G401.6 (cell line): ENCODE measurements around the gene CACHD1.

Experiments
- FAIRE-seq: peaks from 2 replicates; lab custom pipeline; 2012; peaks lifted over from hg19 to GRCh38; lab: Jason Lieb, UNC

CACHD1 gene

DNA sequence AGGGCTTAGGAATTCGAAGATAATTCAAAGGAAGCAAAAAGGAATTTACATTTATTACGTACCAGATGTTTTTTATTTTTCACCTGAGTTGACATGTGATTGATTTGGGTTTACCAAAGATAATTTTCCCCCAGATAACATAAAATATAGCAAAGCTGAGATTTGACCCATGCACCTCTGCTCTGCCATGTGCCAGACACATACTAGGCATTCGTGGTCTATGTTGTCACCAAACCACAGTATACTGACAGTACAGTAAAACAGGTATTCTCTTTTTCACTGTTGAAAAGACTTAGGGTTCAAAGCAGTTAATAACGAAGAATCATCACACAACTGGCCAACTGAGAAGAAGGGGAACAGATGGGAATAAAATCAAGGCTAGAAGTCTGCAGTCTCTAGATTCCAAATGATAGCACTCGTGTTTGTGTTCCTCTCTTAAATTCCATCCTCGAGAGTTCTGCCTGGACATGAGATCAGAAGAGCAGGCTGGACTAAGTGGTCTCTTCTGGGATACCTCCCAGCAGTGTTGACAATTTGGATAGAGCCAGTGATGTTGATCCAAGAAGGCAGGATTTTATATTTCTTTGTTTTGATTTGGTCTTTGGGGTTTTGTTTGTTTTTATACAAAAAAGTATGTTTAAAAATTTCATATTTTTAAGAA is 189.7 kb downstream of the CACHD1 start:
- FAIRE-seq: no peak

- no peak for FAIRE-seq
Measured at GRCh38 chr1:64663668-64664067, 193.7 kb downstream of the CACHD1 start.

DNA sequence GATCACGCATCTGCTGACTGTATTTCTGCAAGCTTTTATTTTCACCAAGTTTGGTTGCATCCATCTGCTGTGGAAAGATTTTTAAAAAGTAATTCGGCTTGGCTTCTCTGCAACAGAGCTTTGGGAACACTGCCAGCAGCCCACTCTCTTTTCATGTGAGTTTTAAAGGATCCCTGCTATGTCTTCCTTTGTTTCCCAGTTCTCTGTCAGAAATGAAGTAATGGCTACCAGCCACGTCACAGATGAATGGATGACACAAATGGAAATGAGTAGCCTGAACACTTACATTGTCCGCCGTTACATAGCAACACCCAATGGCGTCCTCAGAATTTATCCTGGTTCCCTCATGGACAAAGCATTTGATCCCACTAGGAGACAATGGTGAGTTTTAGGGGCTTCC is 194.4 kb downstream of the CACHD1 start:
- no peak for FAIRE-seq

DNA sequence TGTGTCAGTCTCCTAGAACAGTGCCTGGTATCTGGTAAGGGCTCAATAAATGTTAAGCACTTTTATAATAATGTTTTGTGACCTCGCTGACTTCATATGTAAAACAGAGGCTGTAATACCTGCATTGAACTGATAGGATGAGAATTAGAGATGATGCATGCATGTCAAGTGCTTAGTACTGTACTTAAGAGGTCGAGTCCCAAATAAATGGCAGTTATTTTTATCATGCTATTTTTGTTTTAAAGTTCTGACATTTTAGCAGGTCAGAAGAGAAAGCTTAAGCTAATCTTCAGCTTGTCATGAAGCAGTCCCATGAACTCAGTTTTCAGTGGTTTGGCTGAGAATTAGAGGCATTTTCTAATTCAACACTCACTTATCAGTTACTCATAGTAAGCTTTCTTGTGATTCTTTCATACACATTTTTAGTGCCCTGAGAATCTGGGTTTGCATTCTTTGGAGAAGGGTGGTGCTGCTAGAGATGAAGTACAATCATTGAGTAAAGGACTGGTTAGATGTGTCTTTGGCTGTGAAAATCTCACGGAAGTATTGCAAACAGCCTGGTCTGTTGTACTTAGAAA is 199.3 kb downstream of the CACHD1 start:
- FAIRE-seq: no peak

DNA sequence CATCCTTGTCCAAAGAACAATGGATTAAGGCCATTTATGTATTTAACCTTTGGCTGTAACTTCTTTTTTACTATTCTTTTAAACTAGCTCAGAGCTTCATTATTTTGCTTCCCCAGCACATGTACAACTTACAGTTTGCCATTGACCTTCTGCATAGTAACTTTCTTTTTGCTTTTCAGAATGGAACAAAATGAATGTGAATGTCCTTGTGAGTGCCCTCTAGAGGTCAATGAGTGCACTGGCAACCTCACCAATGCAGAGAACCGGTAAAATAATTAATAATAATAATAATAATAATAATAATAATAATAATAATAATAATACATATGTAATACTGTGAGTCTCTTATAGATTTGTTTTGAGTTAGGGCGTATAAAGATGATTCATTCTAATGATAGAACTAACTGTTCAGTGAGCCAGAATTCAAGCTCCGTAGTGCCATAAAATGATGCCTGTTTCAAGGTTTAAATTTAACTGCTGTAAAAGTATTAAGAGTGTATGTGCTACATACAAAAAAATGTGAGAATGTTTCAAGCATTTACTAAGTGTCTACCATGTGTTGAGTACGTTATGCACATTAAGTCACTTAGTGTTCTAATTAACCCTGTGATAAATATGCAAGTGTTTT is 205.9 kb downstream of the CACHD1 start:
- peak; percentile 91 for FAIRE-seq

GRCh38 chr1:64676386-64676785 is 206.5 kb downstream of the CACHD1 start:
- no peak for FAIRE-seq

- no peak for FAIRE-seq
Measured at GRCh38 chr1:64677532-64677931, 207.6 kb downstream of the CACHD1 start.

DNA sequence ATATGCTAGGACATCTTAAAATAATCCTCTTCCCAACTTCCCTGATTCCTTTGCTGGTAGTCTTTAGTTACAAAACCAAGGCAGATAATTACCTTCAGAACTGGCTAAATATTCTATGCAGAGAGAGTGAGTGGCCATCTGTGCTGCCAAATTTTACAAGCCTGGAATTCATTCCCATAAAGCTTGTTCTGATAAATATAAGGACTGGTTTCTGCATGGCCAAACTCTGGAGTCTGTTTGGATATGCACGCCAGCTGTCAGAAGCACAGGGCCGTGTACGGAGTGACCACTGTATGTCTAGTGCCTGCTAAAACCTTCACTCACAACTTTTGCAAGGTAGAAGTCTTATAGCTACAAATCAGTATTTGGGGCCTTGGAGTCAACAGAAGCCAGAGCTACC is 208.4 kb downstream of the CACHD1 start:
- no peak for FAIRE-seq

- no peak for FAIRE-seq
Measured at GRCh38 chr1:64679177-64679576, 209.2 kb downstream of the CACHD1 start.

DNA sequence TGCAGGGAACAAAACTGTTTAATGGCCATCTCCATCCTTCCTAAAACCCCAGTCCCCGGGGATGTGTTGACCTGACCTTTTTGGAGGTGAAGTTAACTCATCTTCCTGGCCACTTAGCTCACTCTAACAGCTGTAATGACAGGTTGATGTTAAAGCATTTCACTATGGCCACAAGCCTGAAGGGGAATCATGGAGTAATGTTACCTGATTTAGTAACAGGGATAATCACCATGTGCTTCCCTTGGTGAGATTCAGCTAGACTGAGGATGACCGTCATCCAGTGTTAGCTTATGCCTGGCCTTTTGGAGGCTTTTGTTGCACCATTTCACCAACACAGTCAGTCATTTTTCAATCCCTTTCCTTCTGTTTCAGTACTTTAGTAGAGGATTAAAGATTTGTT is 210.7 kb downstream of the CACHD1 start:
- FAIRE-seq: no peak

DNA sequence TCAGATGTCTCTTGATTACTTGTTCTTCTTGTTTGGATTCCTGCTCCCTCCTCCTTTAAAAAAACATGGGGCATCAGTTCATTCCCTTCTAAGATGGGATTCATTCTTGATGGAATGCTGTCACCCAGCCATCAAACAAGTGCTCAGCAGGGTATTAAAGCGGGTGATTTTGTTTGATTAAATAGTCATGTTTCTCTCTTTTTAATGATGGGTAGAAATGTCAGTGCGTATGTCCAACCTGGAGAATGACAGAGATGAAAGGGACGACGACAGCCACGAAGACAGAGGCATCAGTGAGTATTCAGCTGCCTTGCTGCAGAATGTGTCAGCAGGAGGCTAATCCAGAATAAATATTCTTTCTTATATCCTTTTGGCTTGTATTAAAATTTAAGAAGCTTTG is 211.1 kb downstream of the CACHD1 start:
- FAIRE-seq: no peak

DNA sequence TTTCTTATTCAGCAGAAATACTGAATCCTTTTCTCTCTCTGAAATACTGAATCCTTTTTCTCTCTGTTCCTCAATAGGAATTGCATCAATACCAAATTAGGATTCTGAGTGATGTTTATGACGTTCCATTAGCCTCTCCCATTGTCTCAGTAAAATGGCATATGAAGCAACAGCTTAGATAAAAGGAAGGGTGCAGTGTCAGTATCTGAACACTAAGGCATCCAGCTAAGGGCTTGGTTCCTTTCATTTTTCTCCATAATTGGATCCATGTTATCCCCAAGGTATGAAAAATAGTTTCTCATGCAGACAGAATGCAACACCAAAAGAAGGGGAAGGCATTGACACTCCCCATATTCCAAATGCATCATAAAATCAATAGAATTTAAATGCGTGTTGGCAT is 213.5 kb downstream of the CACHD1 start:
- FAIRE-seq: no peak

DNA sequence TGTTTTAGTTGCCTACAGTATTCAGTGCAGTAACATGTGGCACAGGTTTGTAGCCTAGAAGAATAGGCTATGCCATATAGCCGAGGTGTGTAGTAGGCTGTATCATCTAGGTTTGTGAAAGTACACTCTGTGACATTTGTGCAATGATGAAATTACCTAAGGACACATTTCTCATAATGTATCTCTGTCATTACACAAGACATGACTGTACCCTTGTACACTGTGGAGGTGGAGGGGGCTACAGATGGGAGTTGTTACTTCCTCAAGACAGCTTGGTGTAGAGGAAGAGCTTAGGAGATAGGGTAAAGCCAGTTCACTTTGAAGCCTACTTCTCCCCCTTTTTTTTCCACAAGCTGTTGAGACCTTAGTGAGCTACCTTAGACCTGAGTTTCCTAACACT is 215.3 kb downstream of the CACHD1 start:
- FAIRE-seq: no peak

DNA sequence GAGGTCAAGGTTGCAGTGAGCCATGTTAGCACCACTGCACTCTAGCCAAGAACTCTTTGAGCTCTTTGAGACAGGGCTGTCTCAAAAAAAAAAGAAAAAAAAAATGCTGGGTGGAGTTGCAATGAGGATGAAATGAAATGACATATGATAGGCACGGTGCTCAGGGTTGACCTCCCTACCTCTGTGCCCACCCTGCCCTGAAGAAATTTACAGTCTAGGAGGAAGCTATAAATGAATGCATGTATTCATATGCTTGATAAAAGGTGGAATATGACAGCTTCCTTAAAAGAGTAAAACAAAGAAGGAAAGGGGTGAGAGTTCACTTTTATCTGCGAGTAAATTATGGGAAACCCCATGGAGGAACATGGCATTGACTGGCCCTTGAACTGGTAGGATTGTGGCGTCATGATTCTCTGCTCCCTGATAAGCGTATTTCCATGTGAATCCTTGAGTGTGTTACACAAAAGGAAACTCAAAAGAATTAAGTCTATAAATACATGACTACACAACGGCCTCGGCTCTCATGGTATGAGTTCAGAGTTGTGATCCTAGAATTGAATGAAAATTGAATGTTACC is 215.9 kb downstream of the CACHD1 start:
- no peak for FAIRE-seq

GRCh38 chr1:64686828-64687724 is 217.1 kb downstream of the CACHD1 start:
- peak; percentile 88 for FAIRE-seq

DNA sequence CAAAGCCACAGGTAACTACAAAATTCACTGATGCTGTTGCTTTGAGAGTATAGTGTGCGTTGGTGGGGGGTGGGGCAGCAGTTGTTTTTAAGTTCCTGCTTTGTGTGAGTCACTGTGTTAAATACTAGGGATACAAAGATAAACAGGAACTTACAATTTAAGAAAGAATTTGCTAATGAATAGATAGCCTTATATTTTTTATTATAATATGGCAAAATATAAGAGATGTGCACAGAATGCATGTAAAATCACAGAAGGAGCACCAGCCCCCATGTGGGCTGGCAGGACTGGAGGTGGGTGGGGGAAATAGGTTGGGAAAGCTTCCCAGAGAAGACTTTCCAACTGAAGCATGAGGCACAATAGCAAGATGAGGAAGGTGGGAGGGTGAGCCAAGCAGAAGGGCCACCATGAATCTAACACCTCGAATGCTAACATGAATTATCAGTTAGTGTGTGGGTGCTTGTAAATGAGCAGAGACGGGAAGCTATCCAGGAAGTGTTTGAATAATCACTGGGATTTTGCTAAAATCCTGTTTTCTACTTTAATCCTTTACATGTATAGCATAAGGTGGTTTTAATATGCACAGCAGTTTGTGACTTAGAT is 217.9 kb downstream of the CACHD1 start:
- FAIRE-seq: no peak

- FAIRE-seq: no peak
Measured at GRCh38 chr1:64691626-64692025, 221.7 kb downstream of the CACHD1 start.

- no peak for FAIRE-seq
Measured at GRCh38 chr1:64692911-64693310, 223.0 kb downstream of the CACHD1 start.

GRCh38 chr1:64693406-64693805 is 223.5 kb downstream of the CACHD1 start:
- FAIRE-seq: no peak

DNA sequence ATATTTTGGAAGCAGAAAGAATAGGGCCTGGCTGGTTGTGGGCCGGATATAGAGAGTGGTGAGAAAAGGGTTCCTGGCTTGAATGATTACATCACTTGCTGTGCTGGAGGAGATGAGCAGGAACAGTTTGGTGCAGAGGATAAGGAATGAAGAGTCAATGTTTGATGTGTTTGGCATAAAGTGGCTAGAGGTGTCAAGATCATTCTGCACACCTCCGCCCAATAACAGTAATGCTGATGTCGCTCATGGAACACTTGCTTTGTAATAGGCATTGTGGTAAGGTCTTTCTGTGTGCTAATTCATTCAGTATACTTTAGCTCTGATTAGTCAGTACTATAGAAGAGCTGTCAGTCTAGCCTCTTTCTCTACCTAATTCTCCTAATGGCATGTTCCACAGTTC is 226.9 kb downstream of the CACHD1 start:
- FAIRE-seq: no peak

- no peak for FAIRE-seq
Measured at GRCh38 chr1:64699327-64699726, 229.4 kb downstream of the CACHD1 start.

- FAIRE-seq: no peak
Measured at GRCh38 chr1:64701071-64701470, 231.1 kb downstream of the CACHD1 start.
